Panc1 (cell line): ENCODE results near the gene TRIM3. TPM values are rescaled to one million over a fixed set of nuclear protein-coding genes. Genes with fewer than 3 reads are reported as not detected.

ENCODE experiments used
- ATAC-seq: fragments of 200-7000 bp; cut with Tn5 transposase; 2 replicates; pipeline ENCODE4 v1.9.1; 2020; ENCODE audit warnings: mild to moderate bottlenecking, moderate library complexity
- BruUV-seq: library from RNA; stranded (reverse); fragments of 400-500 nt; replicated peaks from 2 replicates; lab custom pipeline; 2021; lab: Mats Ljungman, UMichigan
- CTCF ChIA-PET: fragments of 300-600 bp; sonication (Branson Sonifier 250); formaldehyde crosslinking; loops from one replicate; lab custom pipeline; 2022; ENCODE audit warnings: antibody characterized with exemption; lab: Charles Lee
- POLR2A ChIA-PET: fragments of 300-600 bp; sonication (Branson Sonifier 250); formaldehyde crosslinking; loops from one replicate; lab custom pipeline; 2022; ENCODE audit warnings: antibody characterized with exemption; lab: Charles Lee
- DNase-seq: peaks from one replicate; pipeline ENCODE4 v3.0.0-alpha.2; 2010; ENCODE audit warnings: low read depth, low spot score
- H3K27ac ChIP-seq: 2 replicates; pipeline ENCODE4 v1.5.1; 2011; ENCODE audit warnings: mild to moderate bottlenecking, low read length, inconsistent platforms
- H3K27me3 ChIP-seq: fragments of 200-500 bp; sonication (Bioruptor generic); 2 replicates; pipeline ENCODE4 v1.6.0; 2014; ENCODE audit warnings: low read length, inconsistent platforms; ENCODE audit not compliant: control insufficient read depth, insufficient read depth
- H3K36me3 ChIP-seq: fragments of 200-500 bp; sonication (Bioruptor generic); 2 replicates; pipeline ENCODE4 v1.5.1; 2014; ENCODE audit warnings: inconsistent platforms, mild to moderate bottlenecking, low read length, moderate library complexity; ENCODE audit not compliant: control insufficient read depth, insufficient read depth
- H3K4me1 ChIP-seq: 2 replicates; pipeline ENCODE4 v1.5.1; 2011; ENCODE audit warnings: inconsistent platforms, mild to moderate bottlenecking, low read length, moderate library complexity; ENCODE audit not compliant: control insufficient read depth, insufficient read depth
- H3K4me3 ChIP-seq, 2 experiments: 2 replicates each; pipeline ENCODE4 v1.5.1; 2011 to 2012; ENCODE audit warnings: low read depth in 2 of 2, low read length in 2 of 2, mild to moderate bottlenecking in 2 of 2, inconsistent platforms in 1 of 2, moderate library complexity in 1 of 2
- H3K9me3 ChIP-seq: fragments of 200-500 bp; sonication (Bioruptor generic); 2 replicates; pipeline ENCODE4 v1.5.1; 2014; ENCODE audit warnings: low read depth, mild to moderate bottlenecking, inconsistent platforms, low read length, moderate library complexity; ENCODE audit not compliant: control insufficient read depth, insufficient read depth
- CTCF ChIP-seq: fragments of 450-650 bp; IDR thresholded peaks from 2 replicates; pipeline ENCODE4 v1.5.1; 2017; ENCODE audit warnings: mild to moderate bottlenecking
- POLR2AphosphoS5 ChIP-seq: IDR thresholded peaks from 2 replicates; pipeline ENCODE4 v1.6.1; 2012; ENCODE audit warnings: mild to moderate bottlenecking, low read depth, low read length, moderate library complexity
- SIN3A ChIP-seq: IDR thresholded peaks from 2 replicates; pipeline ENCODE4 v1.6.1; 2012; ENCODE audit warnings: low read depth, mild to moderate bottlenecking, low read length, moderate library complexity, borderline replicate concordance; ENCODE audit not compliant: insufficient read depth
- TCF7L2 ChIP-seq: IDR thresholded peaks from 2 replicates; pipeline ENCODE4 v1.6.1; 2011; ENCODE audit warnings: mild to moderate bottlenecking, low read depth, low read length, inconsistent platforms
- in situ Hi-C: cut with HindIII; loops from 2 replicates; pipeline ENCODE4 v1.10.0; 2016; ENCODE audit warnings: low sequenced_read_pairs, low pct_unique_long_range_greater_than_20kb
- intact Hi-C: fragments of 100-400 bp; cut with micrococcal nuclease; formaldehyde crosslinking; loops from one replicate; pipeline ENCODE4 v1.10.0; 2022; ENCODE audit not compliant: unreplicated experiment
- total RNA-seq: library from RNA; stranded (reverse); gene quantifications from one replicate; pipeline ENCODE4 v1.2.1, GENCODE V29; 2021; ENCODE audit not compliant: unreplicated experiment
- TF ChIP-seq, protein P1 (sequence below), 2 experiments: IDR thresholded peaks; 2 replicates each; pipeline ENCODE4 v1.6.1; 2011 to 2012; ENCODE audit warnings: low read depth in 2 of 2, control low read depth in 1 of 2, low read length in 1 of 2, mild to moderate bottlenecking in 1 of 2, moderate library complexity in 1 of 2; ENCODE audit not compliant: insufficient read depth in 1 of 2

Gene TRIM3
- total RNA-seq, 1 experiment from 2014 or later = 35.4 TPM

DNA sequence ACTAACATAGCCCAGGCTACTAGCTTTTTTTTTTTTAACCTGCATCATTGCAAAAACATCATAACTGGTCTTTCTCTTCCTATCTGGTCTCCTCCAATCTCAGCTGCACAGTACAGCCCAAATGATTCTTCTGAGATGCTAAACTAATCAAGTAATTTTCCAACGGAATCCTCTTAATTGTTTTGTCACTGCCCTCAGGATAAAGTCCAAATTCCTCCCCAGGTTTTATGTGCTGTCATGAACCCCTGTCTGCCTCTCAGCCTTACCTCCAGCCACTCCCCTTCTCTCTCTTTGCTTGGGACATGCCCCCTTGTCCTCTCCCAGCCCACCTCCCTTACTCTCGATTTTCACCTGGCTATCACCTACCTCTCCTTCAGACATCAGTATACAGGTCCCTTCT is 67.4 kb downstream of the TRIM3 start:
- H3K9me3 ChIP-seq = no peaks in the 10 kb centered on the region
- ChIA-PET POLR2A (no interaction called here), CTCF (interaction anchor here (0.6 kb wide), 1 partner anchor 34 kb away, joined by 13 read pairs; no protein-coding TSS in a partner anchor)
- in situ Hi-C loops = no loop called here
- intact Hi-C loops = no loop called here
- no peaks in the 10 kb centered on the region for H3K27me3 ChIP-seq
- ATAC-seq = no peak
- H3K36me3 ChIP-seq = no peaks in the 10 kb centered on the region
- no peak overlapping the region for H3K27ac ChIP-seq
- BruUV-seq = no TSS peak
- H3K4me1 ChIP-seq = no peaks in the 10 kb centered on the region
- no peak for TF ChIP-seq POLR2AphosphoS5
- no peak for TF ChIP-seq SIN3A
- no peak for TF ChIP-seq CTCF
- TF ChIP-seq TCF7L2 = no peak
- TF ChIP-seq, protein P1, sequence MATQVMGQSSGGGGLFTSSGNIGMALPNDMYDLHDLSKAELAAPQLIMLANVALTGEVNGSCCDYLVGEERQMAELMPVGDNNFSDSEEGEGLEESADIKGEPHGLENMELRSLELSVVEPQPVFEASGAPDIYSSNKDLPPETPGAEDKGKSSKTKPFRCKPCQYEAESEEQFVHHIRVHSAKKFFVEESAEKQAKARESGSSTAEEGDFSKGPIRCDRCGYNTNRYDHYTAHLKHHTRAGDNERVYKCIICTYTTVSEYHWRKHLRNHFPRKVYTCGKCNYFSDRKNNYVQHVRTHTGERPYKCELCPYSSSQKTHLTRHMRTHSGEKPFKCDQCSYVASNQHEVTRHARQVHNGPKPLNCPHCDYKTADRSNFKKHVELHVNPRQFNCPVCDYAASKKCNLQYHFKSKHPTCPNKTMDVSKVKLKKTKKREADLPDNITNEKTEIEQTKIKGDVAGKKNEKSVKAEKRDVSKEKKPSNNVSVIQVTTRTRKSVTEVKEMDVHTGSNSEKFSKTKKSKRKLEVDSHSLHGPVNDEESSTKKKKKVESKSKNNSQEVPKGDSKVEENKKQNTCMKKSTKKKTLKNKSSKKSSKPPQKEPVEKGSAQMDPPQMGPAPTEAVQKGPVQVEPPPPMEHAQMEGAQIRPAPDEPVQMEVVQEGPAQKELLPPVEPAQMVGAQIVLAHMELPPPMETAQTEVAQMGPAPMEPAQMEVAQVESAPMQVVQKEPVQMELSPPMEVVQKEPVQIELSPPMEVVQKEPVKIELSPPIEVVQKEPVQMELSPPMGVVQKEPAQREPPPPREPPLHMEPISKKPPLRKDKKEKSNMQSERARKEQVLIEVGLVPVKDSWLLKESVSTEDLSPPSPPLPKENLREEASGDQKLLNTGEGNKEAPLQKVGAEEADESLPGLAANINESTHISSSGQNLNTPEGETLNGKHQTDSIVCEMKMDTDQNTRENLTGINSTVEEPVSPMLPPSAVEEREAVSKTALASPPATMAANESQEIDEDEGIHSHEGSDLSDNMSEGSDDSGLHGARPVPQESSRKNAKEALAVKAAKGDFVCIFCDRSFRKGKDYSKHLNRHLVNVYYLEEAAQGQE (IDR thresholded peaks at IDR 0.05; ENCODE audit: insufficient read depth in 1 of 2, low read depth in 2 of 2, low read length in 1 of 2) = no peak
- H3K4me3 ChIP-seq = no peak overlapping the region
- DNase-seq = no peak

DNA sequence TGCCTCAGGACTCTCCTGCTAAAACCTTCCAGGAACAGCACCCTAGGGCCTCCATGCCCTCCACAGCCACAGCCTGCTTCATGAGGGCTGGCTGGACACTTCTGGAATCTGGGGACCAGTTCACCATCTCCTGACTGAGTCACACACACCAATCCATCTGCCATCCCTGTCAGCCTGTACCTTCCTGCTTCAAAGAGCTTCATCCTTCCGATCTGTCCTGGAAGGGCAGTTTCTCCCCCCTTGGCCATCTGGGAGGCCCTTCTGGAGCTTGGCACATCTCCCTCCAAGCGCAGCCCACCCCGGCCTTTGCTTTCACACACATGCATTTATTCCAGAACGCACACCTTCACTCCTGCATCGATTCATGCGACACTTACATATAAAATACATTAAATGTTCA is 67.9 kb downstream of the TRIM3 start:
- no peak; the same call in 1 of the 2 replicates for ATAC-seq
- CTCF ChIA-PET = interaction anchor here (0.6 kb wide), 1 partner anchor 34 kb away, joined by 13 read pairs; no protein-coding TSS in a partner anchor
- no TSS peak for BruUV-seq
- H3K4me1 ChIP-seq = no peaks in the 10 kb centered on the region
- H3K36me3 ChIP-seq = no peaks in the 10 kb centered on the region
- intact Hi-C loops (no loop called here), in situ Hi-C loops (no loop called here)
- no peak for DNase-seq
- H3K27ac ChIP-seq = no peak overlapping the region
- POLR2A ChIA-PET = no interaction called here
- TF ChIP-seq, protein P1 (IDR thresholded peaks at IDR 0.05; ENCODE audit: insufficient read depth in 1 of 2, low read depth in 2 of 2, low read length in 1 of 2) = no peak
- TF ChIP-seq TCF7L2 = no peak
- no peak for TF ChIP-seq POLR2AphosphoS5
- TF ChIP-seq SIN3A = no peak
- no peak for TF ChIP-seq CTCF
- H3K27me3 ChIP-seq = no peaks in the 10 kb centered on the region
- H3K4me3 ChIP-seq = no peak overlapping the region
- H3K9me3 ChIP-seq = no peaks in the 10 kb centered on the region
